Activated naive CD8-positive, alpha-beta T cell treated with anti-CD3 and anti-CD28 coated beads, Interleukin-2, amount 50 U/mL, for 16 hours (primary cell): ENCODE measurements around the gene RUBCNL.

ENCODE experiments used
- DNase-seq: peaks from one replicate; pipeline ENCODE4 v3.0.0-alpha.2; 2020; ENCODE audit warnings: low read depth, low spot score

Gene RUBCNL

GRCh38 chr13:46304546-46304945, 82.5 kb downstream of the RUBCNL start:
- no peak for DNase-seq

GRCh38 chr13:46303742-46304385, 83.2 kb downstream of the RUBCNL start:
- DNase-seq, result no peak

GRCh38 chr13:46297361-46297811, 89.7 kb downstream of the RUBCNL start:
- DNase-seq, result no peak

GRCh38 chr13:46296921-46297320, 90.1 kb downstream of the RUBCNL start:
- DNase-seq, result no peak

GRCh38 chr13:46296115-46296822, 90.8 kb downstream of the RUBCNL start:
- DNase-seq, result no peak

GRCh38 chr13:46295491-46296114, 91.4 kb downstream of the RUBCNL start:
- no peak for DNase-seq

GRCh38 chr13:46293436-46293835, 93.6 kb downstream of the RUBCNL start:
- DNase-seq, result no peak
